ENCODE results near the gene EYA2.
"Not testable (repeated sequence)": the region's sequence is repeated elsewhere in the genome, so short reads cannot be mapped to it uniquely, and the experiment has no call there.

Gene EYA2

GRCh38 chr20:47205577-47206123 is 311.0 kb downstream of the EYA2 start (continued):
- TF ChIP-seq BACH2 (CRISPR knock-in tag; IDR thresholded peaks at IDR 0.05; ENCODE audit: borderline replicate concordance) (no peak), PPARA (CRISPR knock-in tag; IDR thresholded peaks at IDR 0.05; ENCODE audit: borderline replicate concordance) (no peak), CSDC2 (CRISPR knock-in tag; IDR thresholded peaks at IDR 0.05) (no peak)
- TF ChIP-seq, protein P1, sequence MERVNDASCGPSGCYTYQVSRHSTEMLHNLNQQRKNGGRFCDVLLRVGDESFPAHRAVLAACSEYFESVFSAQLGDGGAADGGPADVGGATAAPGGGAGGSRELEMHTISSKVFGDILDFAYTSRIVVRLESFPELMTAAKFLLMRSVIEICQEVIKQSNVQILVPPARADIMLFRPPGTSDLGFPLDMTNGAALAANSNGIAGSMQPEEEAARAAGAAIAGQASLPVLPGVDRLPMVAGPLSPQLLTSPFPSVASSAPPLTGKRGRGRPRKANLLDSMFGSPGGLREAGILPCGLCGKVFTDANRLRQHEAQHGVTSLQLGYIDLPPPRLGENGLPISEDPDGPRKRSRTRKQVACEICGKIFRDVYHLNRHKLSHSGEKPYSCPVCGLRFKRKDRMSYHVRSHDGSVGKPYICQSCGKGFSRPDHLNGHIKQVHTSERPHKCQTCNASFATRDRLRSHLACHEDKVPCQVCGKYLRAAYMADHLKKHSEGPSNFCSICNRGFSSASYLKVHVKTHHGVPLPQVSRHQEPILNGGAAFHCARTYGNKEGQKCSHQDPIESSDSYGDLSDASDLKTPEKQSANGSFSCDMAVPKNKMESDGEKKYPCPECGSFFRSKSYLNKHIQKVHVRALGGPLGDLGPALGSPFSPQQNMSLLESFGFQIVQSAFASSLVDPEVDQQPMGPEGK (CRISPR knock-in tag; IDR thresholded peaks at IDR 0.05; ENCODE audit: borderline replicate concordance): no peak

DNA sequence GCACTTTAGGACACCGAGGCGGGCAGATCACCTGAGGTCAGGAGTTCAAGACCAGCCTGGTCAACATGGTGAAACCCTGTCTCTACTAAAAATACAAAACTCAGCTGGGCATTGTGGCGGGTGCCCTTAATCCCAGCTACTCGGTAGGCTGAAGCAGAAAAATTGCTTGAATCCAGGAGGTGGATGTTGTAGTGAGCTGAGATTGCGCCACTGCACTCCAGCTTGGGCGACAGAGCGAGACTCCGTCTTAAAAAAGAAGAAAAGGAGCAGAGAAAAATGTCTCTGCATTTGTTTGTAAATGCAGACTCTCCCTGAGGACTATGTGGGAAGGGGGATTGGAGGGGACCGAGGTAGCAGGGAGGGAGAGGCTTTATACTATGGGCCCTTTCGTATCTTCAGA is 311.9 kb downstream of the EYA2 start:
- not testable (repeated sequence) for ATAC-seq

GRCh38 chr20:47206962-47207641 is 312.5 kb downstream of the EYA2 start:
- no peak for ATAC-seq
- no peak for TF ChIP-seq ARNTL (CRISPR knock-in tag; IDR thresholded peaks at IDR 0.05; ENCODE audit: borderline replicate concordance, low read depth)
- TF ChIP-seq, protein P2, sequence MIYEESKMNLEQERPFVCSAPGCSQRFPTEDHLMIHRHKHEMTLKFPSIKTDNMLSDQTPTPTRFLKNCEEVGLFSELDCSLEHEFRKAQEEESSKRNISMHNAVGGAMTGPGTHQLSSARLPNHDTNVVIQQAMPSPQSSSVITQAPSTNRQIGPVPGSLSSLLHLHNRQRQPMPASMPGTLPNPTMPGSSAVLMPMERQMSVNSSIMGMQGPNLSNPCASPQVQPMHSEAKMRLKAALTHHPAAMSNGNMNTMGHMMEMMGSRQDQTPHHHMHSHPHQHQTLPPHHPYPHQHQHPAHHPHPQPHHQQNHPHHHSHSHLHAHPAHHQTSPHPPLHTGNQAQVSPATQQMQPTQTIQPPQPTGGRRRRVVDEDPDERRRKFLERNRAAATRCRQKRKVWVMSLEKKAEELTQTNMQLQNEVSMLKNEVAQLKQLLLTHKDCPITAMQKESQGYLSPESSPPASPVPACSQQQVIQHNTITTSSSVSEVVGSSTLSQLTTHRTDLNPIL (CRISPR knock-in tag; IDR thresholded peaks at IDR 0.05; ENCODE audit: low read depth): no peak
- no peak for TF ChIP-seq BACH2 (CRISPR knock-in tag; IDR thresholded peaks at IDR 0.05; ENCODE audit: borderline replicate concordance)
- TF ChIP-seq, protein P1 (CRISPR knock-in tag; IDR thresholded peaks at IDR 0.05; ENCODE audit: borderline replicate concordance): no peak
- TF ChIP-seq, protein P3, sequence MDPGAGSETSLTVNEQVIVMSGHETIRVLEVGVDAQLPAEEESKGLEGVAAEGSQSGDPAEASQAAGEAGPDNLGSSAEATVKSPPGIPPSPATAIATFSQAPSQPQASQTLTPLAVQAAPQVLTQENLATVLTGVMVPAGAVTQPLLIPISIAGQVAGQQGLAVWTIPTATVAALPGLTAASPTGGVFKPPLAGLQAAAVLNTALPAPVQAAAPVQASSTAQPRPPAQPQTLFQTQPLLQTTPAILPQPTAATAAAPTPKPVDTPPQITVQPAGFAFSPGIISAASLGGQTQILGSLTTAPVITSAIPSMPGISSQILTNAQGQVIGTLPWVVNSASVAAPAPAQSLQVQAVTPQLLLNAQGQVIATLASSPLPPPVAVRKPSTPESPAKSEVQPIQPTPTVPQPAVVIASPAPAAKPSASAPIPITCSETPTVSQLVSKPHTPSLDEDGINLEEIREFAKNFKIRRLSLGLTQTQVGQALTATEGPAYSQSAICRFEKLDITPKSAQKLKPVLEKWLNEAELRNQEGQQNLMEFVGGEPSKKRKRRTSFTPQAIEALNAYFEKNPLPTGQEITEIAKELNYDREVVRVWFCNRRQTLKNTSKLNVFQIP (CRISPR knock-in tag; IDR thresholded peaks at IDR 0.05; ENCODE audit: borderline replicate concordance, low read depth): no peak
- TF ChIP-seq ISL1 (CRISPR knock-in tag; IDR thresholded peaks at IDR 0.05): no peak
- TF ChIP-seq RARB (CRISPR knock-in tag; IDR thresholded peaks at IDR 0.05): no peak
- no peak for TF ChIP-seq ZC3H10 (CRISPR knock-in tag; IDR thresholded peaks at IDR 0.05)
- TF ChIP-seq, protein P4, sequence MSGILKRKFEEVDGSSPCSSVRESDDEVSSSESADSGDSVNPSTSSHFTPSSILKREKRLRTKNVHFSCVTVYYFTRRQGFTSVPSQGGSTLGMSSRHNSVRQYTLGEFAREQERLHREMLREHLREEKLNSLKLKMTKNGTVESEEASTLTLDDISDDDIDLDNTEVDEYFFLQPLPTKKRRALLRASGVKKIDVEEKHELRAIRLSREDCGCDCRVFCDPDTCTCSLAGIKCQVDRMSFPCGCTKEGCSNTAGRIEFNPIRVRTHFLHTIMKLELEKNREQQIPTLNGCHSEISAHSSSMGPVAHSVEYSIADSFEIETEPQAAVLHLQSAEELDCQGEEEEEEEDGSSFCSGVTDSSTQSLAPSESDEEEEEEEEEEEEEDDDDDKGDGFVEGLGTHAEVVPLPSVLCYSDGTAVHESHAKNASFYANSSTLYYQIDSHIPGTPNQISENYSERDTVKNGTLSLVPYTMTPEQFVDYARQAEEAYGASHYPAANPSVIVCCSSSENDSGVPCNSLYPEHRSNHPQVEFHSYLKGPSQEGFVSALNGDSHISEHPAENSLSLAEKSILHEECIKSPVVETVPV (CRISPR knock-in tag; IDR thresholded peaks at IDR 0.05): no peak

GRCh38 chr20:47208534-47209174 is 314.0 kb downstream of the EYA2 start:
- ATAC-seq: no peak
- TF ChIP-seq, protein P3 (CRISPR knock-in tag; IDR thresholded peaks at IDR 0.05; ENCODE audit: borderline replicate concordance, low read depth): no peak
- TF ChIP-seq ZC3H10 (CRISPR knock-in tag; IDR thresholded peaks at IDR 0.05) (no peak), ZFP30 (CRISPR knock-in tag; IDR thresholded peaks at IDR 0.05) (no peak), CSDC2 (CRISPR knock-in tag; IDR thresholded peaks at IDR 0.05) (no peak), ZNF565 (CRISPR knock-in tag; conservative IDR thresholded peaks at IDR 0.05; ENCODE audit: low read depth) (no peak)
- TF ChIP-seq, protein P2 (CRISPR knock-in tag; IDR thresholded peaks at IDR 0.05; ENCODE audit: low read depth): no peak
- TF ChIP-seq, protein P5, sequence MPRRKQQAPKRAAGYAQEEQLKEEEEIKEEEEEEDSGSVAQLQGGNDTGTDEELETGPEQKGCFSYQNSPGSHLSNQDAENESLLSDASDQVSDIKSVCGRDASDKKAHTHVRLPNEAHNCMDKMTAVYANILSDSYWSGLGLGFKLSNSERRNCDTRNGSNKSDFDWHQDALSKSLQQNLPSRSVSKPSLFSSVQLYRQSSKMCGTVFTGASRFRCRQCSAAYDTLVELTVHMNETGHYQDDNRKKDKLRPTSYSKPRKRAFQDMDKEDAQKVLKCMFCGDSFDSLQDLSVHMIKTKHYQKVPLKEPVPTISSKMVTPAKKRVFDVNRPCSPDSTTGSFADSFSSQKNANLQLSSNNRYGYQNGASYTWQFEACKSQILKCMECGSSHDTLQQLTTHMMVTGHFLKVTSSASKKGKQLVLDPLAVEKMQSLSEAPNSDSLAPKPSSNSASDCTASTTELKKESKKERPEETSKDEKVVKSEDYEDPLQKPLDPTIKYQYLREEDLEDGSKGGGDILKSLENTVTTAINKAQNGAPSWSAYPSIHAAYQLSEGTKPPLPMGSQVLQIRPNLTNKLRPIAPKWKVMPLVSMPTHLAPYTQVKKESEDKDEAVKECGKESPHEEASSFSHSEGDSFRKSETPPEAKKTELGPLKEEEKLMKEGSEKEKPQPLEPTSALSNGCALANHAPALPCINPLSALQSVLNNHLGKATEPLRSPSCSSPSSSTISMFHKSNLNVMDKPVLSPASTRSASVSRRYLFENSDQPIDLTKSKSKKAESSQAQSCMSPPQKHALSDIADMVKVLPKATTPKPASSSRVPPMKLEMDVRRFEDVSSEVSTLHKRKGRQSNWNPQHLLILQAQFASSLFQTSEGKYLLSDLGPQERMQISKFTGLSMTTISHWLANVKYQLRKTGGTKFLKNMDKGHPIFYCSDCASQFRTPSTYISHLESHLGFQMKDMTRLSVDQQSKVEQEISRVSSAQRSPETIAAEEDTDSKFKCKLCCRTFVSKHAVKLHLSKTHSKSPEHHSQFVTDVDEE (CRISPR knock-in tag; IDR thresholded peaks at IDR 0.05): no peak

All from SK-N-SH treated with all-trans-retinoic acid at 6 μM for 48 hours (cell line).